ENCODE measurements around the gene KIRREL3.

KIRREL3 gene

DNA sequence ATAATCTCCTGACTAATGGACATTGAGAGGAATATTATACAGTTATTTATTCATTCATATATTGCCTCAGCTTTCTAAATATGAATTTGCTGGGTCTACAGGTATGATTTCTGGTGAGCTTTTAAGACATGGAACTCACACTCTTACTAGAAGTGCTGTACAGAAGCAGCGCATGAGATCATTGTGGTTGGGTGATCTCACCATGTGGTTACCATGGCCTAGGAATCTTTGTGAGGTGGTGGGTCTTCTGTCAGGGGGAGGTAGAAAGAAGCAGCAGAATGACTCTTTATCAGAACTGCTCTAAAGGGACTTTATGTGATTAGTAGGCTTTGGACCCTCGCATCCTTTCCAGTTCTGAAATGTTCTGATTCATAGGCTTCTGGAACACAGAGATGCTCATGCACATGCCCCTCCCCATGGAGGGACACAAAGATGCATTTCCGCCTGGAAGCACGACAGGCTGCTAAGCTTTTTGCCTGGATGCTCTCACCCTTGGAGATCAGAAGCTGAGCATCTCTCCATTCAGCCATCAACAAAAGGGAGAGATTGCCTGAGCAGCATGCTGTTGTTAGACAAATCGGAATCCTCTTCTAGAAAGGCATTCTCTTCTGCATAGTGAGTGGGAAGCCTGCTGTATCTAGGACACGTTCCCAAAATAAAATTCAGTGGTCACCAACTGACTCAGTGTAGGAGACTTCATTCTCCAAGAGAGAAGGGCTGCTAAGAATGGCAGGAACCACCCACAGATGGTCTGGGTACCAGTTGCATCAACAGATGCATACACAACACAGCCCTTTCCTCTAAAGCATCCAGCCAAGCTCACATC, 51.3 kb downstream of the KIRREL3 start:
- no peak for DNase-seq

DNA sequence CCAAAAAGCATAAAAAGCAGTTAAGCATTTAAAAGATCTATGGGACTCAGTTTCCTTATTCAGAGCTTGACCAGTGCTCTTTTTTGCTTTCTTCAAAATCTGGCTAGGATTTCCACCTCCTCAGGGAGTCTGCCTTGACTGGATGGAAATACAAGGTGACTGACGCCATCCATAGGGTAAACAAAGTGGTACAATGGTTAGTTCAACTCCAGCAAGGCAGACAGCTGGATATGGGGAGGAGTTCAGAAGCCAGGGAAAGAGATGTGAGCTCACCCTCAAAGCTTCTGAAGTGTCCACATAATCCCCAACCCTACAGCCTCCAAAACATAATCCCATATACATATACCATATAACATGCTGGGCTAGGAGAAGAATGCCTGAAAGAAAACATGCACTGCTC, 52.0 kb downstream of the KIRREL3 start:
- DNase-seq: no peak

- no peak for DNase-seq
These were observed 55.3 kb downstream of the KIRREL3 start for GRCh38 chr11:126945319-126945718.

DNA sequence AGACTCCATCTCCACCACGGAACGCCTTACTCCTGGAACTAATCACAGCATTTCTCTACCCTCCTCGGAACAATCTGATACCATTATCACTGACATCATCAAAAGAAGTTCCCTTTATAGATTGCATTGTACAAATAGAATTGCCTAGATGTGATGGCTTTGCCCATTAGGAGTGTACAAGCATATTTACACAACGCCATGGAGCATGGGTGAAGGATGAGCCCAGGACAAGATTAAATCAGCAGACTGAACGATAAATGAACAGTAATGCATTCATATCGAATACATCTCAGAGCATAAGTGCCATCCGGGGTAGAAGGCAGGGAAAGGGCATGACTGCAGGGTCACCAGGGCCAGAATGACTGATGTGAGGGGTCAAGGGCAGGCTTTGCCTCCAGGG, 57.3 kb downstream of the KIRREL3 start:
- no peak for DNase-seq

DNA sequence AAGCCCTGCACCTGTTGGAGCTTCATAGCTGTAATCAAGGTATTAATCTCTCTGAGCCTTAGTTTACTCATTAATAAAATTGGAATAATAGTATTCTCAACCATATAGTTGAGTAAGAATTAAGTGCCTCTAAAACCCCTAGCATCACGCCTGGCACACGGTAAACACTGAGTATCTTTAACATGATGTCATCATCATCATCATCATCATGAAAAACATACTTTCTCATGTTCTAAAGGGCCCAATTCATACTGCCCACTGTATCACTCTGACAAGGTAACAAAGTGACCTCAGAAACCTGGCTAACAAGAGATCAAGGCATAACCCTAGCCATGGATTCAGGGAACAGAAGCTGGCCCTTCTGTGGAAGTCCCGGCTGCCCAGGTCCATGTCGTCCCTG, 58.4 kb downstream of the KIRREL3 start:
- DNase-seq: no peak

DNA sequence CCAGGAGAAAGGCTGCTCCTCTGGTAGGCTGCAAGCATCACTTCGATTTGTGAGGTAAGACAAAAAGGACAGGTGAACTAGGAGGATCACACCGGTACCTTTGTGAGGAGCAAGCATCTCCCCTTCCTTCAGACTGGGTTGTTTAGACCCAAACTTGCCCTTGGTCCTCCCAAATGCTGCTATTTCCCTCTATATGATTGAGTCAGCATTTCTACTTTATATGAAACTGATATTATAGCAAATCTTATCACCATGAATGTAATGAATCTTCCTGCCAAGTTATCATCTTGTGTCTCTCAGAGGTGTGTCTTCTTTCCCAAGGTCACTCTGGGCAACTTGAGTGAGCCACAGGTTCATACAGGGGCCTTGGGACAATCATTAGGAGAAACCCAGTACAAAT, 61.0 kb downstream of the KIRREL3 start:
- no peak for DNase-seq

GRCh38 chr11:126938718-126939117, 61.9 kb downstream of the KIRREL3 start:
- DNase-seq: no peak

DNA sequence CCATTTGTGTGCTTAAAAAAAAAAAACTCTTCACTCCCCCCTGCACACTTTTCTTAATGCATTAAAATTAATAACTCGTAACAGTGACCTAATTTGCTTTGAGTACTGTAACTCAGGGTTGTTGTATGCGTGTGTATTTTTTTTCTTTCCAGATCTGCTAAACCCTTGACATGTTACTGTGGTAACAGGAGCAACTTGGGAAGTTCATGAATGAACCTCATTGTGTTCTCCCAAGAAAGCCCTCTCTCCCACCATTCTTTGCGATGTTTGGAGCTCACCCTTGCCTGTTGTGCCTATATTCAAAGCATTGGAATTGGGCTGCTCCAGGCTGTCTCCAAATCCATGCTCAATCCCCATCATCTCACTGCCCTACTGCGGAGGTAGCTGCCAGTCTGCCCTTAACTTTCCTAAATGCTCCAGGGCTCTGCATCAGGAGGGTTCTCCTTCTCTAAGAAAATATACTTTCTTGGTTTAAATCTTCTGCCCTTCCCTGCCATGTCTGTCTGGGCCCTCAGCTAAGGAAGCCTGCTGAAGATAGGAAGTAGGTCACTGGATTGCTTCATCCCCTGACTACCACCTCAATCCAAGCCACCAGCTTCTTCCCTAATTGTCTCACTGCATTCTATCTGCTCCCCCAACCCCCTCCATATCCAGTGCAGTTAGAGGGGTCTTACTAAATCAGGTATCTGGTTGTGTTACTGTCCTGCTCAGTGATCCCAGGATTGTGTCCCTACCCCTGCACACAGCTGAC, 70.3 kb downstream of the KIRREL3 start:
- DNase-seq: no peak

GRCh38 chr11:126929179-126930061, 71.2 kb downstream of the KIRREL3 start:
- DNase-seq: no peak

GRCh38 chr11:126927623-126928022, 72.9 kb downstream of the KIRREL3 start:
- DNase-seq: no peak

DNA sequence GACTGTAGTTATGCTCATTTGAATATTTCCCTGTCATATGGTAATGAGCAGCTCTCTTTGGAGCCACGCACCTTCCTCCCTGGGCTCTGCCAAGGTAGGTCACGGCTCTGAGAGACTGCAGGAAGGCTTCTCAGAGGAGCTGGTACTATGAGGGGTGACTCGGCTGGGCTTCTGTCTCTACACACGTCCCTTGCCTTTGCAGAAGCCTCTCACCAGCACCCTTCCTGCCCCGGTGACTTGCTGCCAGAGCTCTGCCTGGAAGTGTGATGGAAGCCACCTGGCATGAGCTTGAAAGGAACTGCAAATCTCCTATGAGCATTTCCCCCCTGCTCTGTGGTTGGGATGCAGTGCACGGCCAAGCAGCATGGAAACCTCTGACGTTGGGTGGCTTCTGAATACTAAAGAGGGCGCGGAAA, 74.2 kb downstream of the KIRREL3 start:
- DNase-seq: no peak

GRCh38 chr11:126925321-126926093, 75.1 kb downstream of the KIRREL3 start:
- peak; percentile 4 for DNase-seq

GRCh38 chr11:126924376-126925040, 76.1 kb downstream of the KIRREL3 start:
- no peak for DNase-seq

DNA sequence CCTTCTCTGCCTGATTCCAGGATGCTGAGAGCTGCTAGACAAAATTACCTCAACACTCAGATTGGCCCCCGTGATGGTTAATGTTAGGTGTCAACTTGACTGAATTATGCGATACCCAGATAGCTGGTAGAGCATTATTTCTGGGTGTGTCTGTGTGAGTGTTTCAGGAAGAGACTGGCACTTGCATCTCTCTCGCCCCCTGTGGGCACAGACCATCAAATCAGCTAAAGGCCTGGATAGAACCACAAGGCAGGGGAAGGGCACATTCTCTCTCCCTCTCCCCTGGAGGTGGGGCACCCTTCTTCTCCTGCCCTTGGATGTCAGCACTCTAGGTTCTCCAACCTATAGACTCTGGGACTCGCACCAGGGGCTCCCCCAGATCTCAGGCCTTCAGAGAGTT, 79.7 kb downstream of the KIRREL3 start:
- no peak for DNase-seq

DNA sequence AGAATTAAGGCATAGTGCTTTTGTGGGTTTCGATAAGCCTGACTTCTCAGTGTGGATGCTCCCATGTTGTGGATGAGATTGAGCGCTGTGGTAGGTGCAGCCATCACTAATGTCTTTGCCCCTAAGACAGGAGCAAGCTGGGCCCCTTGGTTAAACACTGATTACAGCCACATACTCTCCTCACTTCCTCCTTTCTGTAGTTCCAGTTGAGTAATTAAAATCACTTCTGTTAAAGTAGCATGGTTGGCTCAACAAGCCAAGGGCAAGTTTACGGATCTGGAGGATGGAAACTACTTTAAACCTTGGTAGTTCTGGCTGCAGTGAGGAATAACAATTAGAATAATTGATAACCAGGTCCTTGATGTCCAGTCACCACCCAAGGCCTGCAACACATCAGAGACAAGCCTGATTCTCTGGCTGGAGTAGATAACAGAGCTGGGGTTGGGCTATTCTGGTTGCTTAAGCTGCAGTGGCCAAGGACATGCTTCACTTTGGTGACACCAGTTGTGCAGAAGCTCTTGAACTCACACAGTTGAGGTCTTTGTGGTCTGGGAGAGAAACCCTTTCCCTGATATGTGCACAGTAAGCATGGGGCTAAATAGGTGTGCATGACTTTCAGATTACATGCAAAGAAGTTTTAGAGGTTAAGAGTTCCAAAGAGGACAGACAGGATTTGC, 81.3 kb downstream of the KIRREL3 start:
- no peak for DNase-seq

DNA sequence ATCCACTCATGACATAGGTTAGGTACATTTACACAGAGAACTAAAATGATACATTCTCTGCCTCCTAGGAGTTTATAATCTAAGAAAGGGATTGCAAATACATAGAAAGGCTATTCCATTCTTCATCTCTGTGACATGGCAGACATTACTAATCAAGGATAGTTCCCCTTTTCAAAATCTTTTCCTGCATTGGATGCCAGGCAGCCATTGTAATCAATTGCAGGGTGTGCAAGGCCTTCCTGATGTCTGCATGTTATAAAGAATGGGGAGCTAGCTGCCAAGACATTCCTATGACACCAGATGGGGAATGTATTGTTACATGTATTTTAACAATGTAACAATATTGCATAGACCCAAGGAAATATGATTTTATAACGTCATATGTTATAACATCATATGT, 82.0 kb downstream of the KIRREL3 start:
- no peak for DNase-seq

DNA sequence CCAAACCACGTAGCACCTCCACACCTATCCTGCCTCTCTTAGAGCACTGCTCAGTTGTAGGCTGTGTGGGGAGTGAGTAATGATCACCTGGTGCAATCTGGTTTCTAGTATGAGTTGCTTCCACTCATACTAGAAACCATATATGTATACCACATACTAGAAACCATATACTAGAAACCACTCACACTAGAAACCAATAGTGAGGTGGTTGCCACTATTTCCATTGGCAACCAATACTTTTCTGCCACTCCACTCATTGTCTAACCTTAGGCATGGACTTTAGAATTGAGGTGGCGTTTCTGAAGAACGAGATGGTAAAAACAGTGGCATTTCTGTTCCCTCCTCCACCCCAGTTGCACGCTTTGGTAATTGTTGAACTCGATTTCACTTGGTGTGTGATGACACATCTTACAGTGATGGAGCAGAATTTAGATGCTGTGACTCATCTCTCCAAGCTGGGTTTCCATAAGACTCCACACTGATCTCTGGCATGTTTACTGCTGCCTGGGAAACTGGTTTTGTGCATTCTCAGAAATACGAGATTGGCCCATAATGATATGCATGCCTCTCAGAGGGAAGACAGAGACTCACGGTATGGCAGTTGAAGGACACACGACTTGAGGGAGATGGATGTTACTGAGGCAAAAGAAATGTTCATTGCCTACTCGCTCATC, 82.9 kb downstream of the KIRREL3 start:
- DNase-seq: no peak

- DNase-seq: no peak
These were observed 85.1 kb downstream of the KIRREL3 start for GRCh38 chr11:126915430-126915829.

DNA sequence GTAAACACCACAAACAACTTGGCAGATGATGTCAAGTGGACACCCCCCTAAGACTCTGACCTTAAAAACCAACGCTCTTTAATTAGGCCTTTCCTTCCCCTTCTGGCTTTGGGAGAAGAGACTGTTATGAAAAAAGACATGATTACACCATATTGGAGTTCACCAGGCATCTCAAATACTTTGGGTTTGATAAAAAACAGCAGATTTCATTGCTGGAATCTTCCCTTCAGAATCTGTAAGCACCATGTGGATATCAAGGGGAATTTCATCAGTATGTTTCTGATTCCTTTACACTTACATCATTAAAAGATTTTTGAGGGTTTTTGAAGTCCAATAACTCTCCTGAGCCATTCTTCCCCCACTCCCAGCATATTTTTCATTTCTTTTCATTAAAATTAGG, 85.6 kb downstream of the KIRREL3 start:
- DNase-seq: no peak

GRCh38 chr11:126914166-126914565, 86.4 kb downstream of the KIRREL3 start:
- no peak for DNase-seq

GRCh38 chr11:126904520-126904919, 96.0 kb downstream of the KIRREL3 start:
- DNase-seq: no peak

Measured in NCI-H1694 treated with DMSO at 0.1 percent for 48 hours (cell line).